GM12865 (cell line): ENCODE measurements around the gene KDM2B.

ENCODE experiments used
- DNase-seq: peaks from one replicate; pipeline ENCODE4 v3.0.0; 2010; ENCODE audit warnings: low read depth
- H3K4me3 ChIP-seq: 2 replicates; pipeline ENCODE4 v1.5.1; 2011; ENCODE audit warnings: mild to moderate bottlenecking, low read depth, low read length, control low read depth
- CTCF ChIP-seq: IDR thresholded peaks from 2 replicates; pipeline ENCODE4 v1.5.1; 2011; ENCODE audit warnings: low read length, control low read depth, low read depth, inconsistent platforms; ENCODE audit not compliant: insufficient read depth; ENCODE audit errors: missing control alignments

Gene KDM2B

GRCh38 chr12:121618659-121619233 is 37.9 kb upstream of the KDM2B start:
- no peak overlapping the region for H3K4me3 ChIP-seq
- no peak for TF ChIP-seq CTCF

GRCh38 chr12:121614872-121615467 is 34.1 kb upstream of the KDM2B start:
- no peak for TF ChIP-seq CTCF
- no peak overlapping the region for H3K4me3 ChIP-seq
- no peak for DNase-seq

More at GRCh38 chr12:121618659-121619233, 37.9 kb upstream of the KDM2B start:
- no peak for DNase-seq

- H3K4me3 ChIP-seq, result no peak overlapping the region
- DNase-seq, result peak; percentile 37
- TF ChIP-seq CTCF, result no peak
Measured at GRCh38 chr12:121613462-121613861, 32.6 kb upstream of the KDM2B start.

GRCh38 chr12:121611306-121611705 is 30.5 kb upstream of the KDM2B start:
- no peak overlapping the region for H3K4me3 ChIP-seq

GRCh38 chr12:121610239-121611149 is 29.7 kb upstream of the KDM2B start:
- no peak for DNase-seq

More at GRCh38 chr12:121611306-121611705, 30.5 kb upstream of the KDM2B start:
- no peak for DNase-seq
- no peak for TF ChIP-seq CTCF

GRCh38 chr12:121608301-121608700 is 27.5 kb upstream of the KDM2B start:
- no peak for DNase-seq
- no peak for TF ChIP-seq CTCF
- H3K4me3 ChIP-seq, result no peak overlapping the region

More at GRCh38 chr12:121610239-121611149, 29.7 kb upstream of the KDM2B start:
- no peak for TF ChIP-seq CTCF
- no peak overlapping the region for H3K4me3 ChIP-seq
